ENCODE data around the gene CAMK2N1. TPM values are rescaled to one million over a fixed set of nuclear protein-coding genes. Genes with fewer than 3 reads are reported as not detected.

Gene CAMK2N1
- total and polyA plus RNA-seq, 10 of the 15 experiments (the other 5 are each of a cell fraction or from before 2014, with no cell fraction given) = 0.23 TPM; not detected in 9

GRCh38 chr1:20480243-20480944 is 5.6 kb downstream of the CAMK2N1 start:
- Histone ChIP-seq H3K27ac (ENCODE audit: control insufficient read depth, insufficient read depth) (no peak overlapping the region), H3K4me2 (ENCODE audit: control insufficient read depth, insufficient read depth) (no peak overlapping the region), H3K9ac (ENCODE audit: control insufficient read depth, insufficient read depth, low read length) (no peak overlapping the region), H3K27me3 (replicated peaks in 1 of 2; ENCODE audit: control insufficient read depth in 2 of 2, insufficient read depth in 2 of 2, low read length in 1 of 2) (peaks cover 13 to 14% of the 10 kb centered on the region in 2 experiments), H3K9me3 (replicated peaks; ENCODE audit: control insufficient read depth, insufficient read depth, low read length) (no peaks in the 10 kb centered on the region), H2AFZ (ENCODE audit: control insufficient read depth, low read depth, low read length) (no peak overlapping the region), H3K4me1 (ENCODE audit: control insufficient read depth, insufficient read depth, low read length) (no peaks in the 10 kb centered on the region), H3K36me3 (ENCODE audit: control insufficient read depth in 2 of 2, insufficient read depth in 2 of 2, low read length in 1 of 2) (no peaks in the 10 kb centered on the region), H3K4me3 (no peak overlapping the region), H4K20me1 (ENCODE audit: control insufficient read depth, insufficient read depth) (no peaks in the 10 kb centered on the region), H3K79me2 (ENCODE audit: control insufficient read depth, insufficient read depth, low read length) (no peaks in the 10 kb centered on the region)
- CTCF ChIA-PET = interaction anchor here (1.8 kb wide), 1 partner anchor 11 kb away, joined by 7 read pairs; no protein-coding TSS in a partner anchor
- no peak for TF ChIP-seq BHLHE40 (IDR thresholded peaks at IDR 0.05; ENCODE audit: borderline replicate concordance in 1 of 2, low read depth in 2 of 2, low read length in 1 of 2)
- TF ChIP-seq ESRRA (IDR thresholded peaks at IDR 0.05; ENCODE audit: low read length) = no peak
- no peak for TF ChIP-seq RELA (IDR thresholded peaks at IDR 0.05; ENCODE audit: borderline replicate concordance, partially characterized antibody)
- no peak for TF ChIP-seq RBBP5 (conservative IDR thresholded peaks at IDR 0.05)
- TF ChIP-seq ZNF274 (IDR thresholded peaks at IDR 0.05; ENCODE audit: insufficient read depth, insufficient read length) = no peak
- TF ChIP-seq SMAD1 (IDR thresholded peaks at IDR 0.05; ENCODE audit: low read depth, partially characterized antibody) = no peak
- TF ChIP-seq, protein P1, sequence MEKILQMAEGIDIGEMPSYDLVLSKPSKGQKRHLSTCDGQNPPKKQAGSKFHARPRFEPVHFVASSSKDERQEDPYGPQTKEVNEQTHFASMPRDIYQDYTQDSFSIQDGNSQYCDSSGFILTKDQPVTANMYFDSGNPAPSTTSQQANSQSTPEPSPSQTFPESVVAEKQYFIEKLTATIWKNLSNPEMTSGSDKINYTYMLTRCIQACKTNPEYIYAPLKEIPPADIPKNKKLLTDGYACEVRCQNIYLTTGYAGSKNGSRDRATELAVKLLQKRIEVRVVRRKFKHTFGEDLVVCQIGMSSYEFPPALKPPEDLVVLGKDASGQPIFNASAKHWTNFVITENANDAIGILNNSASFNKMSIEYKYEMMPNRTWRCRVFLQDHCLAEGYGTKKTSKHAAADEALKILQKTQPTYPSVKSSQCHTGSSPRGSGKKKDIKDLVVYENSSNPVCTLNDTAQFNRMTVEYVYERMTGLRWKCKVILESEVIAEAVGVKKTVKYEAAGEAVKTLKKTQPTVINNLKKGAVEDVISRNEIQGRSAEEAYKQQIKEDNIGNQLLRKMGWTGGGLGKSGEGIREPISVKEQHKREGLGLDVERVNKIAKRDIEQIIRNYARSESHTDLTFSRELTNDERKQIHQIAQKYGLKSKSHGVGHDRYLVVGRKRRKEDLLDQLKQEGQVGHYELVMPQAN (conservative IDR thresholded peaks at IDR 0.05) = no peak
- TF ChIP-seq, protein P2, sequence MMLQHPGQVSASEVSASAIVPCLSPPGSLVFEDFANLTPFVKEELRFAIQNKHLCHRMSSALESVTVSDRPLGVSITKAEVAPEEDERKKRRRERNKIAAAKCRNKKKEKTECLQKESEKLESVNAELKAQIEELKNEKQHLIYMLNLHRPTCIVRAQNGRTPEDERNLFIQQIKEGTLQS (IDR thresholded peaks at IDR 0.05; ENCODE audit: borderline replicate concordance, extremely low read depth, low read depth, low read length) = no peak
- RAD21 ChIA-PET (ENCODE audit: unreplicated experiment) = no interaction called here
- no peak for FAIRE-seq
- in situ Hi-C loops (cut with MboI) (no loop called here), intact Hi-C loops (cut with micrococcal nuclease; ENCODE audit: unreplicated experiment) (no loop called here)
- POLR2A ChIA-PET = no interaction called here
- DNase-seq (ENCODE audit: low read depth, low spot score) = no peak
- SMC1A ChIA-PET (ENCODE audit: uncharacterized antibody, unreplicated experiment) = no interaction called here
- 40% methylated on average over 10 of the region's 10 CpGs for WGBS (ENCODE audit: insufficient coverage, insufficient replicate concordance, low lambda C conversion rate, missing lambda C conversion rate)
- no TSS peak for BruUV-seq (replicated peaks)
- no peak for ATAC-seq
